Prostate gland (tissue), 2 donors: ENCODE data around the gene ARL16.

ENCODE experiments used
- POLR2A ChIP-seq: fragments of 450-650 bp; IDR thresholded peaks from one replicate; pipeline ENCODE4 v1.6.1; 2016; ENCODE audit warnings: antibody characterized with exemption, mild to moderate bottlenecking
- TF ChIP-seq, protein P1 (sequence below), 4 experiments: fragments of 200-600 bp in 2 of 4; fragments of 450-650 bp in 2 of 4; sonication (generic) in 2 of 4; IDR thresholded peaks; 1 replicate in 3 of 4; 2 replicates in 1 of 4; pipeline ENCODE4 v1.5.1; 2016 to 2019; ENCODE audit warnings: antibody characterized with exemption in 4 of 4, mild to moderate bottlenecking in 2 of 4, moderate library complexity in 2 of 4

DNA sequence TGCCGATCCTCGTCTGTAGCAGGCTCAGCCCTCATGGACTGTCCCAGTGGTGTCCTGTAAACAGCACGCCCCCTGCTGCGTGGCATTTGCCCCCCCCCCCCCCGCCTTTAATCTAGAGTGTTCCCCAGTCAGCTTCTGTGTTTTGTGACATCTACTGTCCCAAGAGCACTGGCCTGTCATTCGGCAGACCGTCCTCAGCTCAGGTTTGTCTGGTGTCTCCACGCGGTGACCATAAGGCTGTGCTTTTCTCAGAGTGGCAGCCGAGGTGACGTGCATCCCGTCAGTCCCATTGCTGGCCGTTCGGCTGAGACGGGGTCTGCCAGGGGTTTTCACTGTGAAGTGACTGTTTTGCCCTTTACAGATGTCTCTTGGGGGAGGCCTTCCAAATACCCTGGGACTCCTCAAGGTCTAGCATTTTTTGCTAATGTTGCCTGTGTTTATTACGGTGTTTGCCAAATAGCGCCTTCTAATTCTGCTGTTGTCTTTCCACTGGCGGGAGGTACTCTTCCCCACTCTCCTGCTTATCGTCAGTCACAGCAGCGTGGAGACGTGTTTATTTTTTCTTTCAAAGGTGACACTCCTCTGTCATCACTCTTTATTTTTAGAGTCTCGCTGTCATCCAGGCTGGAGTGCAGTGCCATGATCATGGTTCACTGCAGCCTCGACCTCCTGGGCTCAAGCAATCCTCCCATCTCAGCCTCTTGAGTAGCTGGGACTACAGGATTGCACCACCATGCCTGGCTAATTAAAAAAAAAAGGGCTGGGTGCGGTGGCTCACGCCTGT, 13.9 kb upstream of the ARL16 start:
- TF ChIP-seq, protein P1, sequence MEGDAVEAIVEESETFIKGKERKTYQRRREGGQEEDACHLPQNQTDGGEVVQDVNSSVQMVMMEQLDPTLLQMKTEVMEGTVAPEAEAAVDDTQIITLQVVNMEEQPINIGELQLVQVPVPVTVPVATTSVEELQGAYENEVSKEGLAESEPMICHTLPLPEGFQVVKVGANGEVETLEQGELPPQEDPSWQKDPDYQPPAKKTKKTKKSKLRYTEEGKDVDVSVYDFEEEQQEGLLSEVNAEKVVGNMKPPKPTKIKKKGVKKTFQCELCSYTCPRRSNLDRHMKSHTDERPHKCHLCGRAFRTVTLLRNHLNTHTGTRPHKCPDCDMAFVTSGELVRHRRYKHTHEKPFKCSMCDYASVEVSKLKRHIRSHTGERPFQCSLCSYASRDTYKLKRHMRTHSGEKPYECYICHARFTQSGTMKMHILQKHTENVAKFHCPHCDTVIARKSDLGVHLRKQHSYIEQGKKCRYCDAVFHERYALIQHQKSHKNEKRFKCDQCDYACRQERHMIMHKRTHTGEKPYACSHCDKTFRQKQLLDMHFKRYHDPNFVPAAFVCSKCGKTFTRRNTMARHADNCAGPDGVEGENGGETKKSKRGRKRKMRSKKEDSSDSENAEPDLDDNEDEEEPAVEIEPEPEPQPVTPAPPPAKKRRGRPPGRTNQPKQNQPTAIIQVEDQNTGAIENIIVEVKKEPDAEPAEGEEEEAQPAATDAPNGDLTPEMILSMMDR (IDR thresholded peaks at IDR 0.05): no peak
- no peak for TF ChIP-seq POLR2A
